NCI-H526 (cell line): Measurements from ENCODE around the gene RASSF4.

Experiments used
- DNase-seq, 2 experiments: peaks; one replicate each; lab custom pipeline; 2025; lab: John Stamatoyannopoulos, UW

RASSF4 gene

GRCh38 chr10:44962870-44963738 lies 3.5 kb downstream of the RASSF4 start:
- DNase-seq, result peak in 1 of 2 experiments; percentile 26

- DNase-seq, result peak in 1 of 2 experiments; percentile 23
Observed at GRCh38 chr10:44963772-44964633, 4.4 kb downstream of the RASSF4 start.

GRCh38 chr10:44965104-44965503 lies 5.5 kb downstream of the RASSF4 start:
- no peak for DNase-seq

- no peak for DNase-seq
Observed at GRCh38 chr10:44965651-44966097, 6.1 kb downstream of the RASSF4 start.

- DNase-seq, result no peak
Observed at GRCh38 chr10:44966129-44966815, 6.7 kb downstream of the RASSF4 start.

GRCh38 chr10:44966816-44967509 lies 7.4 kb downstream of the RASSF4 start:
- DNase-seq, result no peak

GRCh38 chr10:44967616-44968015 lies 8.0 kb downstream of the RASSF4 start:
- no peak for DNase-seq

- no peak for DNase-seq
Observed at GRCh38 chr10:44968091-44968490, 8.5 kb downstream of the RASSF4 start.

GRCh38 chr10:44968500-44969400 lies 9.1 kb downstream of the RASSF4 start:
- DNase-seq, result no peak

- DNase-seq, result no peak
Observed at GRCh38 chr10:44969854-44970253, 10.3 kb downstream of the RASSF4 start.

GRCh38 chr10:44970812-44971395 lies 11.3 kb downstream of the RASSF4 start:
- DNase-seq, result no peak

- DNase-seq, result no peak
Observed at GRCh38 chr10:44971434-44971833, 11.8 kb downstream of the RASSF4 start.

- no peak for DNase-seq
Observed at GRCh38 chr10:44971935-44972757, 12.5 kb downstream of the RASSF4 start.

- DNase-seq, result no peak
Observed at GRCh38 chr10:44972874-44973306, 13.3 kb downstream of the RASSF4 start.

GRCh38 chr10:44973323-44974081 lies 13.9 kb downstream of the RASSF4 start:
- peak; percentile 79 to 88 for DNase-seq

GRCh38 chr10:44974082-44974627 lies 14.6 kb downstream of the RASSF4 start:
- peak in 1 of 2 experiments; percentile 33 for DNase-seq

GRCh38 chr10:44974628-44975430 lies 15.2 kb downstream of the RASSF4 start:
- peak in 1 of 2 experiments; percentile 56 for DNase-seq
